GM23248 (cell line): ENCODE data around the gene SERPINE3.

Source experiments
- EZH2 ChIP-seq: fragments of 200-600 bp; sonication (generic); IDR thresholded peaks from 2 replicates; pipeline ENCODE4 v1.6.1; 2018; ENCODE audit warnings: antibody characterized with exemption, mild to moderate bottlenecking; ENCODE audit not compliant: insufficient read depth, poor library complexity, severe bottlenecking
- EZH2phosphoT487 ChIP-seq: fragments of 200-600 bp; sonication (generic); IDR thresholded peaks from 2 replicates; pipeline ENCODE4 v1.6.1; 2018; ENCODE audit warnings: antibody characterized with exemption, moderate library complexity, mild to moderate bottlenecking, low read depth; ENCODE audit not compliant: insufficient read depth

DNA sequence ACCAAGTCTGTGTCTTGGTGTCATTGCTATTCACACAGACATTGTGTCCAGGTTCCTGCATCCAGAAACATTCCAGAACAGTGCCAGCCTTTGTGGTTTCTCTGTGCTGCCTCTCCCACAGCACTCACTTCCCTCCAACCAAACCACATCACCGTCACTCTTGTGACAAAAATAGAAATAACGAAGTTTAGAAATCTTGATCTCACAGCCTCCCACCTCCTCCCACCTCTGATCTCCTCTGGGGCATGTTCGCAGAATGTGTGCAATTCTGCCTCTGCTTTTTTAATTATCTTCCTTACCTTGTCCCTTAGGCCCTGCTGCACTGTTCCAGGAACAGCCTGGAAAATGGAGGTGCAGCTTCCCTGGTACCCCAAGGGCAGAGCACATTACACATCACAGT, 8.7 kb upstream of the SERPINE3 start:
- no peak for TF ChIP-seq EZH2phosphoT487
- TF ChIP-seq EZH2: no peak
